GM19324 (cell line): ENCODE results near the gene KRAS.
"Not testable (repeated sequence)": the region's sequence is repeated elsewhere in the genome, so short reads cannot be mapped to it uniquely, and the experiment has no call there.

Experiments
- ATAC-seq: cut with Tn5 transposase; IDR thresholded peaks from one replicate; pipeline ENCODE4 v1.9.1; 2021; ENCODE audit warnings: mild to moderate bottlenecking, moderate library complexity; ENCODE audit not compliant: unreplicated experiment, low FRiP score

Gene KRAS

DNA sequence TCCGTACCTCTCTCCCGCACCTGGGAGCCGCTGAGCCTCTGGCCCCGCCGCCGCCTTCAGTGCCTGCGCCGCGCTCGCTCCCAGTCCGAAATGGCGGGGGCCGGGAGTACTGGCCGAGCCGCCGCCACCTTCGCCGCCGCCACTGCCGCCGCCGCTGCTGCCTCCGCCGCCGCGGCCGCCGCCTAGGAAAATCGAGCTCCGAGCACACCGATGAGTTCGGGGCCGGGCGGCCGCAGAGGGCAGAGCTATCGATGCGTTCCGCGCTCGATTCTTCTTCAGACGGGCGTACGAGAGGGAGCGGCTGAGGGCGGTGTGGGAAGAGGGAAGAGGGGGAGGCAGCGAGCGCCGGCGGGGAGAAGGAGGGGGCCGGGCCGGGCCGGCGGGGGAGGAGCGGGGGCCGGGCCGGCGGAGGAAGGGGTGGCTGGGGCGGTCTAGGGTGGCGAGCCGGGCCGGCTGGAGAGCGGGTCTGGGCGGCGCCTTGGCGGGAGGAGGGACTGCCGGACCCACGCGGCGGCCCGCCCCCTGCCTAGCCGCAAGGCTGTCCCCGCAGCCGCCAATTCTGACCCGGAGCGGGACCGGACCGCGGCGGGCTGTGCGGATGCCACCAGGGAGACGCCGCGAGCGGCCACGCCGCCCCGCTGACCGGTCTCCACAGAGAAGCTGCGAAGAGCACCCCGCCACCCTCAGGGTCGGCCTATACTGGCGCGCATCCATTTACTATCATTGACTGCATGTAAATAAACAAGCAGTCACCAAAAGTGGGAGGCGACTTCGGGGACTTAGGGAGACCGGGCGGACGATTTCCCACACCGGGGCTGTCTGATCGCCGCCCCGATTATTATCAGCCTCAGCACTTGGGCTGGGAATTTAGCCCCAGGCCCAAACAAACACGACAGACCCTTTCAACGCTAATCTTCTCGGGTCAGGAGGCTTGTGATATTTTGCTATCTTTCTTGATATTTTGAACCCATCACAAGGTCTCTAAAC is at the start of gene KRAS:
Gene KRAS (minus strand): TSS at position 186 of the 987 bp plus-strand sequence.
- ATAC-seq, result peak; percentile 93

DNA sequence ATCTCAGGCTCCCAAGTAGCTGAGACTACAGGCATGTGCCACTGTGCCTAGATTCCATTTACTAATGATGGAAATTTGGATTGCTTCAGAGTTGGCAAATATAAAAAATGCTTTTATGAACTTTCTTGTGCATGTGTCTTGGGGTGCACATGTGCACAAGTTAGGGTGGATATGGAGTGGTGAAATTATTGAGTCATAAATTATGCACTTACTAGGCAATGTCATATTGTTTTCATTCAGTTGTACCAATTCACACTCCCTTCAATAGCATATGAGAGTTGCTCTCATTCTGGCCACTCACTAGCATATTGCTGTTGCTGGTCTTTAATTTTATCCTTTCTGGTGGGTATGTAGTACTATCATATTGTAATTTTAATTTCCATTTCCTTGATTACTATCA is 45.7 kb upstream of the KRAS start:
- no peak for ATAC-seq

DNA sequence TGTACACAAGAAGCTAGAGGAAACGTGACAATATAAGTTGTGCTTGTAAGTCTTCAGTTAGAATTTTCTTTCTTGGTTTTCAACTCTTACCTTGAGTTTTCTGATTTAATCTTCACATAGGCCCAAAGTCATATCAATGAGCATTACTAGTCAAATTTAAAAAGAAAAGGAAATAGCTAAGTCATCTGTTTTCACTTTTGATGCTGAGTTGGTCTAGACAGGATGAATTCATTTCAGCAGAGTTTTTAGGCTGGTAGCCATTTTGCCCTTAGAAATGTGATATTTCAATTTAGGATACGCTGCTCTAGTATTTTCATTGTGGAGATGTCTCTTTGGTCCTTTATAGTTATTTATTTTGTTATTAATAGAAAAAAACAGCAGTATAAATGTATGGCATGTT is 44.6 kb upstream of the KRAS start:
- ATAC-seq, result no peak

DNA sequence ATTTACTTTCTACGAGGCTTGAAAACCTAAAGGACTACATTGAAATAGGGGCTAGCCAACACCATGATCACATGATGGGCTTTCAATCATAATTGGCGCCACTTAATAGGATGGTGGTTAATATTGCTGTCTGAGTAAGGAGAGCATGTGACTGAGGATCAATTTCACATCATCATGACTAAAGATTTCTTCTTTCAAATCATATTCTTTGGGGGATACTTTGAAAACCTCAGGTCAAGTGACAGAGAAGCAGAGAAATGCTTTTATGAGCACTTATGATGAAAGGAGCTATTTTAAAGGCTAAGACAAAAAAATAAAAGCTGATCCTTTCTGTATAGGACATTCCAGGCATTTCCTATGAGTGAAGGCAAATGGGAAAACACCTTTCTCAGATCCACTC is 42.9 kb upstream of the KRAS start:
- ATAC-seq, result no peak

DNA sequence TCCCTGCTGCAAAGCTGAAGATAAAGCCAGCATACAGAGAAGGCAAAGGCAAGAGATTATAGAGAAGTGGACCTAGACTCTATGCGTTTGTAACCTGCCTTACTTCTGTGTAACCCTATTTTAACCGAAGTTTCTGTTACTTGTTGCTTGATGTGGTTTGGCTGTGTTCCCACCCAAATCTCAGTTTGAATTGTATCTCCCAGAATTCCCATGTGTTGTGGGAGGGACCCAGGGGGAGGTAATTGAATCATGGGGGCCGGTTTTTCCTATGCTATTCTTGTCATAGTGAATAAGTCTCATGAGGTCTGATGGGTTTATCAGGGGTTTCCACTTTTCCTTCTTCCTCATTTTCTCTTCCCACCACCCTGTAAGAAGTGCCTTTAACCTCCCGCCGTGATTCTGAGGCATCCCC is 42.1 kb upstream of the KRAS start:
- not testable (repeated sequence) for ATAC-seq

DNA sequence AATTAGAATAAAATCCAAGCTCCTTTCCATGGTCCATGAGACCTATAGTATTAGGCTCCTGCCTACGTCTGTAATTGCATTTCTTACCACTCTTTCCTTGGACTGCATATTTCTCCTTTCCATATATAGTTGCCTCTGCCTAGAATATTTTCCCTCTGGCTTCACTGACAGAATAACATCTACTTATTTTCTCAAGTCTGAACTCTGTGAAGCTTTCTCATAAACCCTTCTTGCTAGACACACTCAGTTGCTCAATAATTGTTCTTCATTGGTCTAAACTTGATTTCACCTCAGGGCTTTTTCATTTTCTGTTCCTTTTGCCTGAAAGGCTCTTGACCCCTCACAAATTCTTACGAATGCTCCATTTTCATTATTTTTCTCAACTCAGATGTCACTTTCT is 36.9 kb upstream of the KRAS start:
- no peak for ATAC-seq

DNA sequence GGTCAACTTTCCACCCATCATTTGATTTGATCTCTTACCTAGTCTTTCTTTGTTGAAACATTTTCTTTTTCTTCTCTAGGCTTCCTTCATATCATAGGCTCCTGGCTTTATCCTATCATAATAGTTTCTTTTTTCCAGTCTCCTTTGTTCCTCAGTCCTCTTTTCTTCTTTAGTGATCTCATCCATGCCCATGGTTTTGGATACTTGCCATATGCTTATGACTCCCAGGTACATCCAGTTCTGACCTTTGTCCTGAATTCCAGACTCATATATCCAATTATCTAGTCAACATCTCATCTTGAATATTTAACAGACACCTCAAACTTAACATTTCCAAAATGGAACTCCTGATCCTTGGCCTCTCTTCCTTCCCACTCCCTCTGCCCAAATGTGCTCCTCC is 36.1 kb upstream of the KRAS start:
- ATAC-seq, result no peak

DNA sequence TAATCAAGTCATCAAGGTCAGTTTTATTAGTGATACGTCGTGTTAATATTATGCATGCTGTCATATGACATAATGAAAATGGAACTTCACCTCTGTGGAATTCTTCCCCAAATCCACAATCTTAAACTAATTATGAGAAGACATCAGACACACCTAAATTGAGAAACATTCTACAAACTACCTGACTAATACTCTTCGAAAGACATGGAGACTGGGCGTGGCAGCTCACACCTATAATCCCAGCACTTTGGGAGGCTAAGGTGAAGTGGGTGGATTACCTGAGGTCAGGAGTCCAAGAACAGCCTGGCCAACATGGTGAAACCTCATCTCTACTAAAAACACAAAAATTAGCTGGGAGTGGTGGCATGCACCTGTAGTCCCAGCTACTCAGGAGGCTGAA is 33.3 kb upstream of the KRAS start:
- ATAC-seq, result no peak

DNA sequence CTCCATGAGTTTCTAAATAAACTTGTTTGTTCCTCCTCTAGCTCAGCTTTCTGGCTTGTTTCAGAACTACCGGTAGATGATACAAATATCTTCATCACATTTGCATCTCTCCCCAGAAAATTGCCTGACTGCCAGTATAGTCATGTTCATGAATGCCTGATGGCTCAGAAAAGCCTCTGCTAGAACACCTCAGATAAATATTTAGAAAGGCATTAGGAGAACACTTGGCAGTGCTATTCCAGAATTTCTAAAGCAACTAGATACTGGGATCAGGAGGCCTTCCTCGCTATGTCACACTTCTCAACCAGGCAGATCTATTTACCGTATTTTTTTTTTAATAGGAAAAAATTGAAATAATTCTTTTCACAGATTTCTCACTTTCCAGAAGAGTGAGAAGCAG is 32.3 kb upstream of the KRAS start:
- ATAC-seq, result no peak

DNA sequence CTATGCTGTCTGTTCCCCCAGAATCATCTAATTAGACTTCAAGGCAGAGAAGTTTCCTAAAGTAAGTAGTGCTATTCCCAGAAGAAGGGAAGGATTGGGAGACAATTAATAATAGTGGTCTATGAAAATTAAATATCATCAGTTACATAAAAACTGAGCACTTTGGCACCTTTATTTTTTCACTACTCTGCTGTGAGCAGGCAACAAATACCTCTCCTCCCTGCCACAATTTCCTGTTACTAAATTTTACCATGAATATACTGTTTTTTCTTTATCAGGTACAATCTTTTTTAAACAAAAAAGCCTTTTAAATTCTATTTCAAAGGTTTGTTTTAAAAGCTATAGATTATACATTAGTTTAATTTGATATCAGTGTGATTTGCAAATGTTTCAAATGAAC is 29.4 kb upstream of the KRAS start:
- no peak for ATAC-seq

DNA sequence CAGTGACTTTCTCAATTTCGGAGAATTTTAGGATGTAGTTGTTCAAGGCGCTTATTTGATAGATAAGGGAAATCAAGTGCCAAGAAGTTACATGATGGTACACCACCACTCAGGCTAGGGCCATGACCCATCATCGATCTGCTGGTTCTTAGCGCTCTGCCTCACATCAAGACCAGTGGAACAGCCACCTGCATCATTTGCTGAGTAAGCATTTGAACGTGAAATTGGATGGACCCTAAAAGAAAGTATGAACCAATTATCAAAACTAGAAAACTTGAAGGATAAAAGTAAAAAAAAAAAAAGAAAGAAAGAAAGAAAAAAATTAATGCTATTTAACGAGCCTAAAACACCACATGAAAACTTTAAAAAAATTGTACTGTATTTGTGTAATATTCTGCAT is 27.5 kb upstream of the KRAS start:
- ATAC-seq, result no peak

DNA sequence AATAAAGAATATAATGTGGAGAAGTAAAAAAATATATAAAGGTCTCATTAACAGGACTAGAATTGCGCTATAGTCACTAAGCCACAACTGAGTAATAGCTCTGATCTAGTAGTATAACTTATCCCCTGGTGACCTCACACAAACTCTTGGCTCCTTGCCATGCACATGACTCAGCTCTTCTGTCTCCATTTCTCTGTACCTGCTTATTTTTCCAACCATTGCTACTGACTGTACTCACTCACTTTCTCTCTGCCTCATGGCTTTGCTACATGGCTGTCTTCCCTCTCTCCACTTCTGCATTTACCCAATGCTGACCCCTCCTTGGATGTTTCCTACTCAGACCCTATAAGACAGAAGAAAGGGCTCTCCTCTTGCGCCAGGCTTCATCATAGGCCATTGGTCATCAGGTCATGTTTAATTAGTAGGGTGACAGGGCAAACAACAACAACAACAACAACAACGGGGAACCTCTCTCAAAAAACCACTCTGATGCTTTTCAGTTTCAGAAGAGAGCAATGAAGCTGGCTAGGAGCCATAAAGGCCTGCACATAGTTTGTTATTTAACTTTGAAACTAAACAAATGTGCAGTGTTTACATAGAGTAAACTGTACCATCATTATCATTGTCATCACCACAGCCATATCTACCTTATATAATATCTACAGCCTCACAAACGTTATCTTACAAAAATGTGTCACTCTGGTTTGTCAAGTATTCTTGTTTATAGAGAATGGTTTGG is 25.6 kb upstream of the KRAS start:
- no peak for ATAC-seq

DNA sequence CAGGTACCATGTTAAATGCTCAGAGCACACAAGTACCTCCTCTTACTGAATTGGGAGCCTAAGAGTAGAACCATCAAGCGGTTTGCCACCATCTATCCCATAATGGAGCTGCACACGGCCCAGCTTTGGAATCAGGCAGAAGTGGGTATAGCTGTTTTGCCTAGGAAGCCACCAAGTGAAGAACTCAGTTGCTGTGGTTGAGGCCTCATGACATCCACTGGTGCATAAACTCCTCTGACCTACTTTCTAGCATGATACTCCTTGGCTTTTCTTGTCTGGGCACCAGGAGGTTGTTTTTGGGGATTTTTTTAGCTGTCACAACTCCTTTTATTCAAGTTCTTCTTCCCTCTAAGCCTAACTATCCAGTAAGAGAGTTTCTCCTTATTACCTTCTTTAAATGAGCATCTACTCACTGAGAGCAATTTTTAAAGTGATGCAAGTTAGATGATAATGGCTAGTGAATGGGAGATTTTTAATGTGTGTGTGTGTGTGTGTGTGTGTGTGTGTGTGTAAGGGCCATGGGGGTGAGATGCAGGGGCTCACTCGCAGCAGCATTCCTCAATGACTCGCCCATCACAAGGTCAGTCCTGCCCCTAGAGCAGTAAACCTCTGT is 20.9 kb upstream of the KRAS start:
- ATAC-seq, result no peak

DNA sequence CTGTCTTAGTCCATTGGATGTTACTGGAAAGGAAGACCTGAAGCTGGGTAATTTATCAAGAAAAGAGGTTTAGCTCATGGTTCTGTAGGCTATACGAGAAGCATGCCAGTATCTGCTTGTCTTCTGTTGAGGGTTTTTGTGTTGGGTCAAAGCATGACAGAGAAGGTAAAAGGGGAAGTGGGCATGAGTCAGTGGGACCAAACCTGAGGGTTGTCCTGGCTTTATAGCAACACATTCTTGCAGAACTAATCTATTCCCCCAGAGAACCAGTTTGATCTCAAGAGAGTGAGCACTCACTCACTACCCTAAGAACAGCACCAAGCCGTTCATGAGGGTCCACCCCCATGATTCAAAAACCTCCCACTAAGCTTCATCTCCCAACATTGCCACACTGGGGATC is 19.0 kb upstream of the KRAS start:
- ATAC-seq, result peak; percentile 76

DNA sequence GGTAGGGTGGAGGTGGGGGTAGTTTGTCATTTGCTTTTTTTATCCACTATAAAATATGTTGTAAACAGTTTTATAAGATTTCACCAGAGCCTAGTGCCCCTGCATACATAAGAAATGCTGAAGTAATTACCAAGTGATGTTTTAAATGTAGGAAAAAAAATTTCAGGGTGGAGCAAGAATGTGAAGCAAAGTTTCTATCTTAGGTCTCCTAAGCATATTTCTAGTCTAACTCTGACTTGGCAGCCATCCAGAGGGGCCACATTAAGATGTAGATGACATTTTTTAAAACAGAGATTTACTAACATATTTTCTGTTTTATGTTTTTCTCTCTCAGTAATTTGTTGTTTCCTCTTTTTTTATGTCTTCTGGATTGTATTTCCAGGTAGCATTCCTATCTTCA is 15.8 kb upstream of the KRAS start:
- no peak for ATAC-seq

DNA sequence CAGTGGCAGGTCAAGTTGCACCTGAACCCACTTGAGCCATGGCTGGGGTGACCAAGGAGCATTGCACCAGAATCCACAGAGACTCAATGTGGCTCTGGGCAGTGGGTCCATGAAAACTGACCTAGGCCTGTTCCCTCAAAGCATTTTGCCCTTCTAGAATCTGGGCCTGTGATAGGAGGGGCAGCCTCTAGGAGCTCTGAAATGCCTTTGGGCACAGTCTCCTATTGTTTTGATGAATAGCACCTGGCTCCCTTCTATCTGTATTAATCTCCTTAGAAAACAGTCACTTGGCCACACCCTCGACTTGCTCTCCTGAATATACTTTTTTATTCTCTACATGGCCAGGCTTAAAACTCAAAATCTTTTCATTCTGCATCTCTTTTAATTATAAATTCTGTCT is 14.1 kb upstream of the KRAS start:
- ATAC-seq, result no peak

DNA sequence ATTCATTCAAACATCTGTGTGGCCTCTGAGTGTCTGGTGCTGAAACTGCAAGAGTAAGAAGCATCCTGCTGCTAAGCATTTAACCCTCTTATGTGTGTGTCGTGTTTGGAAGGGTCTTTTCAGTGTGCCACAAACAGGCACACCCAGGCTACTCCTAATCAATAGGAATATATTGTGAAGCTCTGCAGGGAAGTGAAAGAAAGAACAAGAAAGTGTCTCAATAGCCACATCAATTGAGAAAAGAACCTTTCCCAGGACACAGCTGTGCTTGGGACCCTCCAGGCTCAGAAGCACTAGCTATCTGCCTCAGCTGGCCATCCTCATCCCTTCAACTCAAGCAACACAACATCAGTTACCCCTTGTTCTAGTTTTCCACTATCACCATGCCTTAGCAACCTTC is 13.4 kb upstream of the KRAS start:
- ATAC-seq, result no peak

DNA sequence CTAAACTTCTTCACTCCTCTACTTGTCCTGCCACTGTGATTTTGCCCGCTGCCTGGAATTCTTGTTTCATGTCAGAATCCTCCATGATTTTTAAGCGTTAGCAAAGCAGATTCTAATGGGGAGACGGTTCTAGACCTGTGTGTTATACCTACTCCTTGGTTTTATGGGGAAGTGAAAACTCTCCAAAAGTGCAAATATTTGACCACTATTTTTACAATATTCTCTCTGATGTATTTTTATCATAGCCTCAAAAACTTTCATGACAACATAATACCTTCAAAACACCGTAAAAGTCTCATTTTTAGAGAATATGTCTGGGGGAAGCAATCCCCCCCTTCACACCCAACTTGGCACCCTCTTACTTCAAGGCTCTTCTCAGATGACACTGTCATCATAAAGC is 12.9 kb upstream of the KRAS start:
- ATAC-seq, result no peak

DNA sequence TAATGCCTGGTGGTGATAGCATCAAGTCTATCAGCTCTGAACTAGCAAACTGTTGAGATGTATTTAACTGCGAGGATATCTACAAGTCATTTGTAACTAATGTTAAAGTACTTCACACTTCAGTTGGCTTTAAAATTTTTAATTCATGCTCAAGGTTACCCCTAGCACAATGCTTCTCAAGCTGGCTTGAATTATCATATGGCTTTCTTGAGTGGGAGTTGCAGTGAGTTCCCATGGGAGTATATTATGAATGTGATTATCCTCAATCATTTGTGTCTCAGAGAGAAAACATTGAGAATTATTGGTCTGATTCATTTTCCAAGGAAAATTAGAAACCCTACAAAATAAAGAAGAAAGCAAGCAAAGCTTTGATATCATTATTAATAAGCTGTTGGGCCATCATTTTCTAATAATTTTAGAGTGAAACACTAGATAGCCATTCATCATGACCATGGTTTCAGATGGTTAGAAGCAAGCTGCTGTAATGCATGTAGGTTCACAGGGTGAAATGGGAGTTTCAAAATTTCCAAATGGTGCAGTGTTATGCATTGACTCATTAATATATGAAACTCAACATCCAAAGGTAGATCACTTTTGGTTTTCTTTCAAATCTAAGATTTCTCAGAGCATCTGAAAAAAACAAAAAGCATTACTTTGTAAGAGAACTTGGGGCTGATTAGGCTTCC is 11.8 kb upstream of the KRAS start:
- ATAC-seq, result no peak

DNA sequence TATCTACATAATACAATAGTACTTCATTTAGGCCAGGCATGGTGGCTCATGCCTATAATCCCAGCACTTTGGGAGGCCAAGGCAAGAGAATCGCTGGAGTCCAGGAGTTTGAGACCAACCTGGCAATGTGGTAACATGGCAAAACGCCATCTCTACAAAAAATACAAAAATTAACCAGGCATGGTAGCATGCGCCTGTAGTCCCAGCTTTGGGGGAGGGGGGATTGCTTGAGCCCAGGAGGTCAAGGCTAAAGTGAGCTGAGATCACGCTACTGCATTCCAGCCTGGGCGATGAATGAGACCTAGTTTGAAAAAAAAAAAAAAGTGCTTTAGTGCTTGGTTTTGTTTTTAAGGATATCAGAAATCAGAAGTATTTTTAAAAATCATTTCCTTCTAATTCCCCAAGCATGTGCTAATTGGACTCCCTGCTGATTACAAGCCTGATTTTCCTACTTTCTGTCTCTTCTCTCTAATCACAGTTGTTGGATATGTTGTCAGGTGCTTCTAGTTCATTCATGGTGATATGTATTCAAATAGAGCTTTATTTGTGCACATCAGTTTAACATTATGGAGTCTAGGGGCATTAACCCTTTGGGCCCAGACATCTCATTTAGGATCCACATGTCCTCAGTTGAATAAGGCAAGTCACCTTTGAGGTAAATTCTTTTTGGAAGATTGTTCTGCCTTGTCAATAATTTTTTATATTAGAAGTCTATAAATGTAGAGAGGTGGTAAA is 7.0 kb upstream of the KRAS start:
- no peak for ATAC-seq
